ENCODE measurements around the gene DNAJB2.

DNAJB2 gene

DNA sequence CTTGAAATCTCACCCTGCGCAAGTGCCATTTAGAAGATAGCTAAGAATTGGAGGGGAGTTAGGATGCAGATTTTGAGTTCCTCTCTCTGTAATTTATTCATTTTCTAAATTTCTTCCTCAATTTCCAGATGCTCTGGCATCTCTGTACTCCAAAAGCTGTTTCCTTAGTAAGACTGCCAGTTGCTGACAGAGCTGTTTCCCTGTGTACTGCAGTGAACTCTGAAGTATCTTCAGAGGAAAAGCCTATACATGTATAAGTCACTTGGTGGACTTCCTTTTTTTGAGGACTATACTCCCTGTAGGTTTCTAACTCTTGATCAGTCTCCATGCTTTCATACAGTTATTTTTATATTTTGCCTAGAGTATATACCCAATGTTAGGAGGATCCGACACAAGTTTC, 54.9 kb downstream of the DNAJB2 start:
- DNase-seq (ENCODE audit: extremely low spot score, insufficient read length, low read depth) (no peak), FAIRE-seq (no peak)

DNA sequence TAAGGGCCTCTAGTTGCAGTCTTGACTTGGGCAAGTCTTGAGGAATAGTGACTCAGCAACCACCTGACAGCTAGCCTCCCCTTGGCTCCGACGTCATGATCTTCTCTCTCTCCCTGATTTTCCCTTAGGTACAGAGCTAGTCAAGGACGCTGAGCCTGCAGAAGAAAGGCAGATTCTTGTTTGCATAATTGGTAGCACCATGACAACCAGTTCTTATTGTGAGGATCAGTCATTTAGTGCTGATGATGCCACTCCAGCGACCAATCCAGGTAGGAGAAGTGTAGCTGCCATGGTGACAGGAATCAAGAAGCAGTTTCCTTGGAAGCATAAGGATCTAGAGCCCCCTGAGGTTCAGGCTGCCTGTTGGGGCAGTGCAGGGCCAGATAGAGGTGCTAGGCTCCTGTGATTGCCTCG, 56.2 kb downstream of the DNAJB2 start:
- DNase-seq (ENCODE audit: extremely low spot score, insufficient read length, low read depth) (no peak), FAIRE-seq (no peak)

All from GM18507 (cell line).